Stimulated activated CD4-positive, alpha-beta T cell treated with anti-CD3 and anti-CD28 coated beads, TNF-alpha, amount 100 ng/mL, for 1 hour (primary cell): ENCODE results near the gene FBXL7.
"Not testable (repeated sequence)": the region's sequence is repeated elsewhere in the genome, so short reads cannot be mapped to it uniquely, and the experiment has no call there.

ENCODE experiments used
- DNase-seq, 3 donors: peaks; one replicate each; pipeline ENCODE4 v3.0.0-alpha.2; 2020; ENCODE audit warnings: low read depth in 3 of 3, low spot score in 1 of 3

FBXL7 gene

GRCh38 chr5:15864536-15865215, 364.7 kb downstream of the FBXL7 start:
- DNase-seq: no peak

GRCh38 chr5:15872259-15872658, 372.3 kb downstream of the FBXL7 start:
- DNase-seq: not testable (repeated sequence)

- DNase-seq: no peak
These were observed 377.9 kb downstream of the FBXL7 start for GRCh38 chr5:15877914-15878313.

- no peak for DNase-seq
These were observed 380.2 kb downstream of the FBXL7 start for GRCh38 chr5:15880201-15880600.

- DNase-seq: no peak
These were observed 385.2 kb downstream of the FBXL7 start for GRCh38 chr5:15885156-15885555.

GRCh38 chr5:15886156-15886555, 386.2 kb downstream of the FBXL7 start:
- no peak for DNase-seq

- DNase-seq: no peak
These were observed 387.1 kb downstream of the FBXL7 start for GRCh38 chr5:15887093-15887492.

GRCh38 chr5:15889001-15889400, 389.0 kb downstream of the FBXL7 start:
- no peak for DNase-seq

- no peak for DNase-seq
These were observed 393.9 kb downstream of the FBXL7 start for GRCh38 chr5:15893866-15894265.

GRCh38 chr5:15897656-15898055, 397.7 kb downstream of the FBXL7 start:
- DNase-seq: no peak

- no peak for DNase-seq
These were observed 398.7 kb downstream of the FBXL7 start for GRCh38 chr5:15898641-15899040.

GRCh38 chr5:15899481-15899880, 399.5 kb downstream of the FBXL7 start:
- DNase-seq: no peak

- DNase-seq: no peak
These were observed 401.2 kb downstream of the FBXL7 start for GRCh38 chr5:15901151-15901550.

GRCh38 chr5:15902066-15902465, 402.1 kb downstream of the FBXL7 start:
- DNase-seq: no peak

- no peak for DNase-seq
These were observed 405.2 kb downstream of the FBXL7 start for GRCh38 chr5:15904899-15905830.

GRCh38 chr5:15914638-15915037, 414.7 kb downstream of the FBXL7 start:
- DNase-seq: no peak

- no peak for DNase-seq
These were observed 426.6 kb downstream of the FBXL7 start for GRCh38 chr5:15926586-15926985.

GRCh38 chr5:15927710-15928380, 427.9 kb downstream of the FBXL7 start:
- DNase-seq: no peak

GRCh38 chr5:15929611-15930263, 429.8 kb downstream of the FBXL7 start:
- DNase-seq: no peak

- no peak for DNase-seq
These were observed 432.1 kb downstream of the FBXL7 start for GRCh38 chr5:15932066-15932465.
